ENCODE results near the gene TGFB1I1. TPM values are rescaled to one million over a fixed set of nuclear protein-coding genes. Genes with fewer than 3 reads are reported as not detected.
A peak's percentile ranks its signal among the peaks of the same experiment; 100 is the strongest.

TGFB1I1 gene
- total and polyA plus RNA-seq, 2 of the 13 experiments (the other 11 are each of a cell fraction or from before 2014, with no cell fraction given): 0.80 to 2.9 TPM

DNA sequence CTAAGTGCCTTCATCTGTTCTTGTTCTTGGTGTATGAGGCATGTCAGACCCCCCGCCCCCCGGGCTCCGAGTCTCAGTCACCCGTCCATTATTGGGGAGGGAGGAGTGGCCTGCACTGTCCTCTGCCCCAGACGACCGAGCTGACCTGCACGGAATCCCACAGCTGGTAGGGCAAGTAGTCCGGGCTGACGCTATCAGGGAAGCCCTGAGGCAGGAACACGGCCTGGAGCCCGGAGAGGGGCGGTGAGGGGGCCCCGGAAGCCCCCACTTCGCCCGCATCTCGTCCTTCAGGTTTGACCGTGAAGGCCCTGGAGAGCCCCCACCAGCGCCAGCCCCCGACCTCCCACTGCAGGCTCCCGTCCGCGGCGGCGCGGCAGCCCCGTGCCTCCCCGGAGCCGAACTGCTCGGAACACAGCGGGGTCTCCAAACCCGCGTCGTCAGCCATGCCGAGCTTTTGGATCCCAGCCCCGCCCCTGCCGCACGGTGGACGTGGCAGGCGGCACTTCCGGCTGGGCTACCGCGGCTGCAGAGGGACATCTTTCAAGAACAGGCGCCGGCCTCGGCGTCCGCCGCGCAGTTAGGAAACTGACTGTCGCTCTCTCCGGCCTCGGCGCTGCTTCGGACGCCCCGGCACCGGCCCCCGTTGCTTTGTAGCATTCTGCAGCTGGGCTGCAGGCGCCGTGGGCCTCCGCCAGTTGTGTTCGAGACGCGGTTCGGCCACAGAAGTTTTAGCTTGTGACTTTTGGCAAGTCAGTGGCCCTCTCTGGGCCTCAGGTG lies 36.2 kb downstream of the TGFB1I1 start, which contains the start of gene RUSF1 (continued):
- TF ChIP-seq, protein P1, sequence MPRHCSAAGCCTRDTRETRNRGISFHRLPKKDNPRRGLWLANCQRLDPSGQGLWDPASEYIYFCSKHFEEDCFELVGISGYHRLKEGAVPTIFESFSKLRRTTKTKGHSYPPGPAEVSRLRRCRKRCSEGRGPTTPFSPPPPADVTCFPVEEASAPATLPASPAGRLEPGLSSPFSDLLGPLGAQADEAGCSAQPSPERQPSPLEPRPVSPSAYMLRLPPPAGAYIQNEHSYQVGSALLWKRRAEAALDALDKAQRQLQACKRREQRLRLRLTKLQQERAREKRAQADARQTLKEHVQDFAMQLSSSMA (CRISPR knock-in tag; IDR thresholded peaks at IDR 0.05): peak; percentile 95
- TF ChIP-seq, protein P2, sequence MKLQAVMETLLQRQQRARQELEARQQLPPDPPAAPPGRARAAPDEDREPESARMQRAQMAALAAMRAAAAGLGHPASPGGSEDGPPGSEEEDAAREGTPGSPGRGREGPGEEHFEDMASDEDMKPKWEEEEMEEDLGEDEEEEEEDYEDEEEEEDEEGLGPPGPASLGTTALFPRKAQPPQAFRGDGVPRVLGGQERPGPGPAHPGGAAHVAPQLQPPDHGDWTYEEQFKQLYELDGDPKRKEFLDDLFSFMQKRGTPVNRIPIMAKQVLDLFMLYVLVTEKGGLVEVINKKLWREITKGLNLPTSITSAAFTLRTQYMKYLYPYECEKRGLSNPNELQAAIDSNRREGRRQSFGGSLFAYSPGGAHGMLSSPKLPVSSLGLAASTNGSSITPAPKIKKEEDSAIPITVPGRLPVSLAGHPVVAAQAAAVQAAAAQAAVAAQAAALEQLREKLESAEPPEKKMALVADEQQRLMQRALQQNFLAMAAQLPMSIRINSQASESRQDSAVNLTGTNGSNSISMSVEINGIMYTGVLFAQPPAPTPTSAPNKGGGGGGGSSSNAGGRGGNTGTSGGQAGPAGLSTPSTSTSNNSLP (IDR thresholded peaks at IDR 0.05; ENCODE audit: low read depth, low read length): peak; percentile 45; the same call in 1 of the 2 replicates
- TF ChIP-seq ARNT2 (CRISPR knock-in tag; IDR thresholded peaks at IDR 0.05; ENCODE audit: low read depth) (peak; percentile 97), ZNF335 (CRISPR knock-in tag; IDR thresholded peaks at IDR 0.05) (no peak), BHLHE40 (IDR thresholded peaks at IDR 0.05; ENCODE audit: low read length) (peak; percentile 69), KDM5A (IDR thresholded peaks at IDR 0.05; ENCODE audit: borderline replicate concordance, low read length) (peak; percentile 55; the same call in 1 of the 2 replicates), ZNF543 (CRISPR knock-in tag; IDR thresholded peaks at IDR 0.05) (peak; percentile 98), CREB1 (IDR thresholded peaks at IDR 0.05) (peak; percentile 52), CREB1 (CRISPR knock-in tag; IDR thresholded peaks at IDR 0.05) (peak; percentile 79), TCF12 (IDR thresholded peaks at IDR 0.05) (no peak), TCF12 (CRISPR knock-in tag; IDR thresholded peaks at IDR 0.05) (peak; percentile 89), PCBP2 (optimal IDR thresholded peaks at IDR 0.05; ENCODE audit: low read depth, low read length, poor library complexity, severe bottlenecking) (no peak), MED1 (CRISPR knock-in tag; IDR thresholded peaks at IDR 0.05) (peak; percentile 89), HNF4A (CRISPR knock-in tag; IDR thresholded peaks at IDR 0.05) (peak; percentile 36; the same call in 1 of the 2 replicates), SIN3B (IDR thresholded peaks at IDR 0.05; ENCODE audit: low read length) (no peak; the same call in 1 of the 2 replicates), KLF9 (CRISPR knock-in tag; IDR thresholded peaks at IDR 0.05; ENCODE audit: low read depth) (peak; percentile 96), ZNF382 (CRISPR knock-in tag; IDR thresholded peaks at IDR 0.05; ENCODE audit: borderline replicate concordance) (no peak), ZNF773 (CRISPR knock-in tag; IDR thresholded peaks at IDR 0.05; ENCODE audit: borderline replicate concordance) (peak; percentile 80; the same call in 1 of the 2 replicates), ZNF563 (CRISPR knock-in tag; IDR thresholded peaks at IDR 0.05) (peak; percentile 94), MLLT10 (CRISPR knock-in tag; IDR thresholded peaks at IDR 0.05) (no peak), IRX3 (CRISPR knock-in tag; IDR thresholded peaks at IDR 0.05; ENCODE audit: borderline replicate concordance, low read depth) (peak; percentile 92), RFX3 (CRISPR knock-in tag; IDR thresholded peaks at IDR 0.05) (no peak), NPAS2 (CRISPR knock-in tag; IDR thresholded peaks at IDR 0.05; ENCODE audit: borderline replicate concordance) (no peak)
- TF ChIP-seq, protein P3, sequence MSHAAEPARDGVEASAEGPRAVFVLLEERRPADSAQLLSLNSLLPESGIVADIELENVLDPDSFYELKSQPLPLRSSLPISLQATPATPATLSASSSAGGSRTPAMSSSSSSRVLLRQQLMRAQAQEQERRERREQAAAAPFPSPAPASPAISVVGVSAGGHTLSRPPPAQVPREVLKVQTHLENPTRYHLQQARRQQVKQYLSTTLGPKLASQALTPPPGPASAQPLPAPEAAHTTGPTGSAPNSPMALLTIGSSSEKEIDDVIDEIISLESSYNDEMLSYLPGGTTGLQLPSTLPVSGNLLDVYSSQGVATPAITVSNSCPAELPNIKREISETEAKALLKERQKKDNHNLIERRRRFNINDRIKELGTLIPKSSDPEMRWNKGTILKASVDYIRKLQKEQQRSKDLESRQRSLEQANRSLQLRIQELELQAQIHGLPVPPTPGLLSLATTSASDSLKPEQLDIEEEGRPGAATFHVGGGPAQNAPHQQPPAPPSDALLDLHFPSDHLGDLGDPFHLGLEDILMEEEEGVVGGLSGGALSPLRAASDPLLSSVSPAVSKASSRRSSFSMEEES (CRISPR knock-in tag; IDR thresholded peaks at IDR 0.05): peak; percentile 69
- TF ChIP-seq, protein P4, sequence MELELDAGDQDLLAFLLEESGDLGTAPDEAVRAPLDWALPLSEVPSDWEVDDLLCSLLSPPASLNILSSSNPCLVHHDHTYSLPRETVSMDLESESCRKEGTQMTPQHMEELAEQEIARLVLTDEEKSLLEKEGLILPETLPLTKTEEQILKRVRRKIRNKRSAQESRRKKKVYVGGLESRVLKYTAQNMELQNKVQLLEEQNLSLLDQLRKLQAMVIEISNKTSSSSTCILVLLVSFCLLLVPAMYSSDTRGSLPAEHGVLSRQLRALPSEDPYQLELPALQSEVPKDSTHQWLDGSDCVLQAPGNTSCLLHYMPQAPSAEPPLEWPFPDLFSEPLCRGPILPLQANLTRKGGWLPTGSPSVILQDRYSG (CRISPR knock-in tag; IDR thresholded peaks at IDR 0.05): no peak; the same call in 1 of the 2 replicates
- TF ChIP-seq, protein P5, sequence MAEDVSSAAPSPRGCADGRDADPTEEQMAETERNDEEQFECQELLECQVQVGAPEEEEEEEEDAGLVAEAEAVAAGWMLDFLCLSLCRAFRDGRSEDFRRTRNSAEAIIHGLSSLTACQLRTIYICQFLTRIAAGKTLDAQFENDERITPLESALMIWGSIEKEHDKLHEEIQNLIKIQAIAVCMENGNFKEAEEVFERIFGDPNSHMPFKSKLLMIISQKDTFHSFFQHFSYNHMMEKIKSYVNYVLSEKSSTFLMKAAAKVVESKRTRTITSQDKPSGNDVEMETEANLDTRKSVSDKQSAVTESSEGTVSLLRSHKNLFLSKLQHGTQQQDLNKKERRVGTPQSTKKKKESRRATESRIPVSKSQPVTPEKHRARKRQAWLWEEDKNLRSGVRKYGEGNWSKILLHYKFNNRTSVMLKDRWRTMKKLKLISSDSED (CRISPR knock-in tag; IDR thresholded peaks at IDR 0.05): no peak
